Right lung (tissue), 5 donors: ENCODE measurements around the gene NUMA1. TPM values are rescaled to one million over a fixed set of nuclear protein-coding genes. Genes with fewer than 3 reads are reported as not detected.

Experiments
- DNase-seq, 2 donors: peaks; one replicate each; pipeline ENCODE4 v3.0.0-alpha.2; 2013
- polyA plus RNA-seq, 5 donors: library from polyadenylated mRNA; unstranded; fragments of 120-200 nt; gene quantifications; one replicate each; pipeline versions ENCODE4 v1.2.1 to v1.2.3, GENCODE V29; 2013; ENCODE audit warnings: inconsistent platforms in 1 of 5, low replicate concordance in 1 of 5; ENCODE audit not compliant: insufficient read length in 5 of 5, insufficient read depth in 1 of 5

Gene NUMA1
- polyA plus RNA-seq, 5 donors = 285 to 353 (median 311) TPM

DNA sequence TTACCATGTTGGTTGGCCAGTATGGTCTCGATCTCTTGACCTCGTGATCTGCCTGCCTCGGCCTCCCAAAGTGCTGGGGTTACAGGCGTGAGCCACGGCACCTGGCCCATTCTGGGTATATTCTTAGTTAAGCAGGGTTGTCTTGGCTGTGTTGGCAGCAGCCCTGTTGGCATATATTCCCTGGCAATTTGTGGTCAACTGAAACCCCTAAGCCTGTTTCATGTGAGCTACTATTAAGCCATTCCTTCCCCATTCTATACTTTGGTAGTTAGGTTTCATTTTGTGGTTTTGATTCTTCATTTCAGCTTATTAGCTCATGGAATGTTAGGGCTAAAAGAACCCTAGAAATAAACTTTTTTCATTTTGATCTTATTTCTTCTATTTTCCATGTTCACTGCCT lies 103.8 kb downstream of the NUMA1 start:
- DNase-seq = no peak

DNA sequence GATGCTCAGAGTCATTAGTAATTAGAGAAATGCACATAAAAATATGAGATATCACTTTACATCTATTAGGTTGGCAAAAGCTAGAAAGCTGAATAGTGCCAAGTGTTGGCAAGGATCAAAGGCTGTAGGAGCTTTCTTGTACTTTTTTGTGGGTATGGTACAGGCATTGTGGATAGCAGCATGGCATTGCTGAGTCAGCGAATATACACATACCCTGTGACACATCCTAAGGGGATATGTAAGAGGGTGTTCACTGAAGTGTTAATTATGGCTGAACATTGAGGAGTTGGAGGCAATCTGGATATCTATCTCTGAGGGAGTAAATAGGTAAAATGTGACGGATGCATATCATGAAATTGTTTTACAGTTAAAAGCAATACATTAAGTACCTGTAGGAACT lies 108.7 kb downstream of the NUMA1 start:
- DNase-seq = no peak

DNA sequence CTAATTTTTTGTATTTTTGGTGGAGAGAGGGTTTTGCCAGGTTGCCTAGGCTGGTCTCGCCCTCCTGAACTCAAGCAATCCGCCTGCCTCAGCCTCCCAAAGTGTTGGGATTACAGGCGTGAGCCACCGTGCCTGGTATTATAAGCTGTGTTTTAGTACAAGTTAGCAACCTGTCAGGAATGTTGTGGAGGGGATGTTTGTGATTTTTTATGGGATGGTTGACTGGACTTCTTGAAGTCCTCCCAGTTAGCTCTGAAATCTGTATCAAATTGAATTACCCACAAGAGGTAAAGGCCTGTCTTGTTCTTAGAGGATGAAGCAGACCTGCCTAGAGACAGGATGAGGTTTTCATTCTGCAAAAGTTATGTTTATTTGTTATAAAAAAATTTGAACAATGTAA lies 115.7 kb downstream of the NUMA1 start:
- DNase-seq = no peak

DNA sequence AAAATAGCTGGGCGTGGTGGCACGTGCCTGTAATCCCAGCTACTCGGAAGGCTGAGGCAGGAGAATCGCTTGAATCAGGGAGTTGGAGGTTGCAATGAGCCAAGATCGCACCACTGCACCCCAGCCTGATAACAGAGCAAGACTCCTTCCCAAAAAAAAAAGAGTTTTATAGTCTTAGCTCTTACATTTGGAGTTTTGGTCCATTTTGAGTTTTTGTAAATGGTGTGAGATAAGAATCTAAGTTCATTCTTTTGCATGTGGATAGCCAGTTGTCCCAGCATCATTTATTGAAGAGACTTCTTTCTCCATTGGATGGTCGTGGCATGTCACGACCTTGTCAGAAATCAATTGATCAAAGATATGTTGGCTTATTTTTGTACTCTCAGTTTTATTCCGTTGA lies 116.9 kb downstream of the NUMA1 start:
- no peak for DNase-seq

DNA sequence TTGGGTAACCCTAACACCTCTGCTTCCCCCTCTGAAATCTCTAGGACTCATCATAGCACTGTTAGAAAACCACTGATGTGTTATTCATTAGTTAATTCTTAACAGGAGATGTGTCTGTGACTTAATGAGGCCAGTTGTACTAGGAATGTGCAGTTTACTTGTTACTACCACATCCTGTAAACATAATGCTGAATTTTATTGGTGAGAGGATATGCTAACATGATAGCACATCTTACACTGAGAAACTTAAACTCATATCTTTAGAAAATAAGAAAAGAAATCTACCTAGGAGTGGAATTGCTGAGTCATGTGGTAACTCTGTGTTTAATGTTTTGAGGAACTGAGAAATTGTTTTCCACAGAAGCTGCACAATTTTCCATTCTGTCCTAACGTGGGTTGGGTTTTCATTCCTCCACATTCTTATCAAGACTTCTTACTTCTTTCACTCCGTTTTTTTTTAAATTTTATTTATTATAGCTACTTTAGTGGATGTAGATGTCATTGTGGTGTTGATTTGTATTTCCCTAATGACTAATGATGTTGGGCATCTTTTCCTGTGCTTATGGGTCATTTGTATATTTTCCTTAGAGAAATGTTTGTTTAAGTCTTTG lies 117.8 kb downstream of the NUMA1 start:
- DNase-seq = no peak

DNA sequence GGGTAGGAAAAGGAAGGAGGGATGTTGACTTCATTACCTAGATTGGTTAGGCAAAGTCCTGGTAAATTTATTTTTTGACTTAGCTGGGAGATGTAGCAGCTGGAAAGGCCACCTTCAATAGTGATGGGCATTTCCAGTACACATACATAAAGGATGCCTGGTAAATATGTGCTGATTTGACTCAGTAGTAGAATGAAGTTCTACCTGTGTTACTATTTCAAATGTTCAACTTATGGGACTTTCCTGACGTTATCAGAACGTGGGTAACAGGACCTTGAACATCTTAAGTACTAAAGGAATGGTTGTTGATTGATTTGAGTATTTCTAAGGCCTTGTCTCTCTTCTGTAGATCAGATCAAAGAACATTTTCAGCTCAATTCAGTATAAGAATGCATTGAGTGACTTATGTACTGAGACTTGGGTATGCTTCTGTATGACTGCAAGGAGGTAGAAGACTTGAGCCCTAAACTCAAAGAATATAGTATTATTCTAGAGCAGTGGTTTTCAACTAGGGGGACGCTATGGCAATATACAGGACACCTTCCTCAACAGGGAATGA lies 124.4 kb downstream of the NUMA1 start:
- DNase-seq = no peak

Other genes with a start within 250 kb of the NUMA1 start
- gene DEFB108B, start 247.3 kb downstream of the NUMA1 start, polyA plus RNA-seq = not detected
- gene DEFB131B, start 202.1 kb downstream of the NUMA1 start, polyA plus RNA-seq = 1 to 10 TPM in 4 of 5 donors, not detected in 1; 1.5 to 5.5 (median 3.2) TPM
- gene XNDC1N, start 151.9 kb downstream of the NUMA1 start, polyA plus RNA-seq = 10 to 100 TPM in 1 of 5 donors, 1 to 10 TPM in 4; 4.8 to 10.7 (median 8.3) TPM
- gene RNF121, start 151.5 kb downstream of the NUMA1 start, polyA plus RNA-seq = 10 to 100 TPM; 30.7 to 39.9 (median 36.1) TPM
- 10 to 100 TPM in 3 of 5 donors, 1 to 10 TPM in 2; 7.1 to 13.3 (median 10.2) TPM for gene IL18BP, start 81.6 kb downstream of the NUMA1 start, polyA plus RNA-seq
- gene LRRC51, start 308 bp upstream of the NUMA1 start, polyA plus RNA-seq = 10 to 100 TPM; 15.8 to 29.0 (median 20.7) TPM
- gene LAMTOR1, start 22.8 kb upstream of the NUMA1 start, polyA plus RNA-seq = 100 to 1,000 TPM in 2 of 5 donors, 10 to 100 TPM in 3; 91.7 to 121 (median 98.5) TPM
- not detected for gene TOMT, start 25.4 kb upstream of the NUMA1 start, polyA plus RNA-seq
- 10 to 100 TPM; 36.4 to 49.1 (median 43.5) TPM for gene ANAPC15, start 32.2 kb upstream of the NUMA1 start, polyA plus RNA-seq
- 1 to 10 TPM; 1.6 to 2.5 (median 1.8) TPM for gene FOLR3, start 55.2 kb upstream of the NUMA1 start, polyA plus RNA-seq
- 10 to 100 TPM; 52.6 to 97.6 (median 70.6) TPM for gene FOLR1, start 111.6 kb upstream of the NUMA1 start, polyA plus RNA-seq
- gene FOLR2, start 136.3 kb upstream of the NUMA1 start, polyA plus RNA-seq = 10 to 100 TPM; 14.5 to 21.6 (median 16.9) TPM
- 100 to 1,000 TPM; 136 to 204 (median 177) TPM for gene INPPL1, start 144.2 kb upstream of the NUMA1 start, polyA plus RNA-seq
- gene PHOX2A, start 163.6 kb upstream of the NUMA1 start, polyA plus RNA-seq = under 1 TPM in 3 of 5 donors, not detected in 2; 0.13 to 0.20 (median 0.17) TPM